Neural crest cell (in vitro differentiated cells): ENCODE results near the gene CEP120. TPM values are rescaled to one million over a fixed set of nuclear protein-coding genes. Genes with fewer than 3 reads are reported as not detected.
"Not testable (repeated sequence)": the region's sequence is repeated elsewhere in the genome, so short reads cannot be mapped to it uniquely, and the experiment has no call there.

Source experiments
- DNase-seq: peaks from one replicate; pipeline ENCODE4 v3.0.0; 2021; ENCODE audit warnings: low read depth, mixed read lengths, low spot score
- H3K27ac Mint-ChIP-seq: one replicate; pipeline ENCODE4 v1.8.0; 2021; ENCODE audit warnings: mild to moderate bottlenecking, mixed read lengths; ENCODE audit not compliant: unreplicated experiment
- H3K27me3 Mint-ChIP-seq: 2 replicates; pipeline ENCODE4 v1.8.0; 2021; ENCODE audit warnings: low read depth, mild to moderate bottlenecking, mixed read lengths
- H3K36me3 Mint-ChIP-seq: 2 replicates; pipeline ENCODE4 v1.8.0; 2021; ENCODE audit warnings: low read depth, mild to moderate bottlenecking, mixed read lengths
- H3K4me1 Mint-ChIP-seq: 2 replicates; pipeline ENCODE4 v1.8.0; 2021; ENCODE audit warnings: mixed read lengths
- H3K4me3 Mint-ChIP-seq: one replicate; pipeline ENCODE4 v1.8.0; 2021; ENCODE audit warnings: mild to moderate bottlenecking, mixed read lengths
- H3K9me3 Mint-ChIP-seq: 2 replicates; pipeline ENCODE4 v1.8.0; 2021; ENCODE audit warnings: mixed read lengths
- long read RNA-seq: library from polyadenylated mRNA; unstranded; transcript quantifications from one replicate; pipeline ENCODE4 v2.0.0, GENCODE V29; 2020
- total RNA-seq: library from RNA; stranded (reverse); gene quantifications from 2 replicates; pipeline ENCODE4 v1.2.1, GENCODE V29; 2021
- TF ChIP-seq, protein P1 (sequence below): fragments of 200-600 bp; sonication (generic); conservative IDR thresholded peaks from 2 replicates; pipeline ENCODE4 v1.5.0; 2021; ENCODE audit warnings: antibody characterized with exemption, mild to moderate bottlenecking

CEP120 gene
- total RNA-seq, result 24.2 and 26.0 TPM in 2 replicates
- long read RNA-seq, partial matches to known transcripts, result 4 of 7 reads
- long read RNA-seq, other reads (novel, unspliced or antisense), result 3 of 7 reads

DNA sequence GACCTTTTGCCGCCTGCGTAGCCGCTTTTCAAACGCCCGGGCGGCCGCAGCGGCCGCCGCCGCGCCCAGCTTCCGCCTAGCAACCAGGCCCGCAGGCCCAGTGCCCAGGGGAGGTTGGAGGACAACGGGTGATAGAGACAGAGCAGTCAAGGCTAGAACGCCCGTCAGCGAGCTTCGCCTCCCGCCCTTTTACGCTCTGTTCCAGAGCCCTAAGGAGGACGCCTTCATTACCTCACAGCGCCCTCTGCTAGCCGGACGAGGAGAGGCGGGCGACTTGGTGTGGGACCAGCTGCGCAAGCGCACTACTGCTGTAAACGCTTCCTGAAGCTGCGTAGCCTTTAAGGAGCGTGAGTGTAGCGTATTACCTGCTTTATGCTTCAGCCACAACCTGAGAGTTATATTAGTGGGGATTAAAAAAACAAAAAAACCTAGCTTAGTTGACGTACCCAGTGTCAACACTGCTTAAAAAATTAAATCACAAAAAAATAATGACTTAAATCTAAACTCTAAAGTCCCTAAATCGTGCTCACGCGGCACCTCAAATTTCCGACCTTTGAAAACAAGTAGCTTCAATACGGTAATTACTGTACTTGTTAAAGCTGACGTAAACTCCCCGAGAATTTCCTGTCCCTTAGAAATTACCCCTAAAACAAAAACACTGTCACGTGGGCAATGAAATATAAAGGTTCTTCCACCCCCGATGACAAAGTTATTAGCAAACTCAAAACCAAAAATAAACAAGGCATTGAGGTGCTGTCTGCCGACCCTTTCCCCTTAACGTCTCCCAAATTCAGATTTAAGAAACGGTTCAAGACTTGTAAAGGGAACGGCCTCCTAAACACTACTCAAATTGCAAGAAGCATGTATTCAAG is at the start of gene CEP120:
TSS of gene CEP120 (minus strand) at position 126 of the 872 bp plus-strand sequence. CDS start 405 bp downstream, outside the sequence.
- H3K27me3 Mint-ChIP-seq, result no peaks in the 10 kb centered on the region
- peak; percentile 95 for DNase-seq
- peak within 1 kb of the TSS; percentile 91 for H3K27ac Mint-ChIP-seq
- H3K4me1 Mint-ChIP-seq, result peaks cover 17% of the 10 kb centered on the region
- no peak within 1 kb of the TSS for H3K4me3 Mint-ChIP-seq
- no peaks in the 10 kb centered on the region for H3K36me3 Mint-ChIP-seq
- no peaks in the 10 kb centered on the region for H3K9me3 Mint-ChIP-seq
- TF ChIP-seq, protein P1, sequence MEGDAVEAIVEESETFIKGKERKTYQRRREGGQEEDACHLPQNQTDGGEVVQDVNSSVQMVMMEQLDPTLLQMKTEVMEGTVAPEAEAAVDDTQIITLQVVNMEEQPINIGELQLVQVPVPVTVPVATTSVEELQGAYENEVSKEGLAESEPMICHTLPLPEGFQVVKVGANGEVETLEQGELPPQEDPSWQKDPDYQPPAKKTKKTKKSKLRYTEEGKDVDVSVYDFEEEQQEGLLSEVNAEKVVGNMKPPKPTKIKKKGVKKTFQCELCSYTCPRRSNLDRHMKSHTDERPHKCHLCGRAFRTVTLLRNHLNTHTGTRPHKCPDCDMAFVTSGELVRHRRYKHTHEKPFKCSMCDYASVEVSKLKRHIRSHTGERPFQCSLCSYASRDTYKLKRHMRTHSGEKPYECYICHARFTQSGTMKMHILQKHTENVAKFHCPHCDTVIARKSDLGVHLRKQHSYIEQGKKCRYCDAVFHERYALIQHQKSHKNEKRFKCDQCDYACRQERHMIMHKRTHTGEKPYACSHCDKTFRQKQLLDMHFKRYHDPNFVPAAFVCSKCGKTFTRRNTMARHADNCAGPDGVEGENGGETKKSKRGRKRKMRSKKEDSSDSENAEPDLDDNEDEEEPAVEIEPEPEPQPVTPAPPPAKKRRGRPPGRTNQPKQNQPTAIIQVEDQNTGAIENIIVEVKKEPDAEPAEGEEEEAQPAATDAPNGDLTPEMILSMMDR, result peak; percentile 79

DNA sequence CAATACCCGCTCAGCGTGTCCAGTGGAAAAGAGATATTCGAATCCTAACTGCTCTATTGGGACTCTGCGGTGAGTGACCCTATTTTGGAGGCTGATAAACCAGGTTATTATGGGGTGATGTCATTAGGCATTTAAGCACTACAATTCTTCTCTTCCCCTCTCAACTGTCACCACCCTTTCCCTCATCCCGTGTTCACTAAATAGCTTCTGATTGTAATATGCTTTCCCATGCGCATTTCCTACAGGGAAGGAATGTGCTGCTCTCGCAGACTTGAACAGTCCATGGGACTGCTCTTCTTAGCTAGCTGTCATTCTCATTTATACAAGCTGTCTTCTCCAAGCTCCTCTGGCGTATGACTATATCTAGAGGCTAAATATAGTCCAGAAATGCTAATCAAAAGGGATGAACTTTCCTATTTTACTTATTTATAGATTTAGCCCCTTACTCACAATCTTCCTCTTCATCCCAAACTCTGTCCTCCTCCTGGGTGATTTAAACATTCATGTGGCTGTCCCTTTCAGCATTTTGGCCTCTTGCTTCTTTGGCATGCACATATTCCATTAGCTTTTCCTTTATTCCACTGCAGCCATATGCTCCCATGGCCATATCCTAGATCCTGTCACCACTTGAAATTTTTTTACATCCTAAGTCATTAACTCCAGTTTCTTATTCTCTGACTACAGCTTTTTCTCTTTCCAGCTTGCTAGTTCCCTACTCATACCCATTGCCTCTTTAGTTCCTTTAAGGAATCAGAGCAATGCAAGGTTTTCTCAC is 49.1 kb upstream of the CEP120 start:
- TF ChIP-seq, protein P1, result no peak
- H3K27me3 Mint-ChIP-seq, result no peaks in the 10 kb centered on the region
- peaks cover 4% of the 10 kb centered on the region for H3K9me3 Mint-ChIP-seq
- no peaks in the 10 kb centered on the region for H3K4me1 Mint-ChIP-seq
- DNase-seq, result no peak
- H3K36me3 Mint-ChIP-seq, result no peaks in the 10 kb centered on the region
- H3K27ac Mint-ChIP-seq, result no peak overlapping the region
- H3K4me3 Mint-ChIP-seq, result no peak overlapping the region

- TF ChIP-seq, protein P1, result no peak
- H3K4me1 Mint-ChIP-seq, result no peaks in the 10 kb centered on the region
- H3K27me3 Mint-ChIP-seq, result no peaks in the 10 kb centered on the region
- peaks cover 8% of the 10 kb centered on the region for H3K9me3 Mint-ChIP-seq
- H3K27ac Mint-ChIP-seq, result no peak overlapping the region
- DNase-seq, result no peak
- no peak overlapping the region for H3K4me3 Mint-ChIP-seq
- no peaks in the 10 kb centered on the region for H3K36me3 Mint-ChIP-seq
Observed at GRCh38 chr5:123471385-123471784, 48.2 kb upstream of the CEP120 start.

DNA sequence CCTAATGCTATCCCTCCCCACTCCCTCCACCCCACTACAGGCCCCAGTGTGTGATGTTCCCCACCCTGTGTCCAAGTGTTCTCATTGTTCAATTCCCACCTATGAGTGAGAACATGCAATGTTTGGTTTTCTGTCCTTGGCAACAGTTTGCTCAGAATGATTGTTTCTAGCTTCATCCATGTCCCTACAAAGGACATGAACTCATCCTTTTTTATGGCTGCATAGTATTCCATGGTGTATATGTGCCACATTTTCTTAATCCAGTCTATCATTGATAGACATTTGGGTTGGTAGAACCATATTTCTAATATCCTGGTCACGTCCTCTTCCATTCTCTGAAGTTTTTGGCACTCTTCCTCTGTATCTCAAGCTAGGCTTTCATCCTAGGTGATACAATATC is 43.6 kb upstream of the CEP120 start:
- not testable (repeated sequence) for H3K4me1 Mint-ChIP-seq, DNase-seq, H3K4me3 Mint-ChIP-seq, H3K27ac Mint-ChIP-seq, H3K27me3 Mint-ChIP-seq, H3K9me3 Mint-ChIP-seq, H3K36me3 Mint-ChIP-seq

DNA sequence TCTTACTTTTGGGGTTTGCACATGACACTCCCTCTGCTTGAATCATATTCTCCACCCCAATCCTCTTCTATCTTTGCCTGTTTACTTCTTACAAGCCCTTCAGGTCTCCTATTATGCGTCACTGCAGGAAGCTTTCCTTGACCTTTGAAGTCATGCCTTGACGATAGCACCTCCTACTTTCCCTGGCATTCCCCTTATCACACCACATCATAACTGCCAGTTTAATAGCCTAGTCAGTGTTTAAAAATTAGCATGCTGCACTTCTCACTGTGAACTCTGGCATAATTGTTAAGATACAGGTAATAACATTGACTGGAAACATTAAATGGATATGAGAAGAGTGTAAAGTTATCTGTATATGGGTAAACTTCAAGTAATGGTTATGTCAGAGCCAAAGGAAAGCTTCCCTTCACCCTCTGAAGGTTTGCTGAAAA is 37.1 kb upstream of the CEP120 start:
- H3K9me3 Mint-ChIP-seq, result peaks cover 3% of the 10 kb centered on the region
- peaks cover 5% of the 10 kb centered on the region for H3K4me1 Mint-ChIP-seq
- TF ChIP-seq, protein P1, result no peak
- no peak for DNase-seq
- no peaks in the 10 kb centered on the region for H3K27me3 Mint-ChIP-seq
- no peaks in the 10 kb centered on the region for H3K36me3 Mint-ChIP-seq
- H3K4me3 Mint-ChIP-seq, result no peak overlapping the region
- no peak overlapping the region for H3K27ac Mint-ChIP-seq

GRCh38 chr5:123458994-123459393 is 35.8 kb upstream of the CEP120 start:
- not testable (repeated sequence) for H3K4me1 Mint-ChIP-seq, H3K4me3 Mint-ChIP-seq, DNase-seq, H3K27ac Mint-ChIP-seq, H3K36me3 Mint-ChIP-seq, H3K27me3 Mint-ChIP-seq, H3K9me3 Mint-ChIP-seq
